ENCODE results near the gene MRPS18B. TPM values are rescaled to one million over a fixed set of nuclear protein-coding genes. Genes with fewer than 3 reads are reported as not detected.

MRPS18B gene
- total RNA-seq, 4 donors from 2014 or later = 45.1 to 62.8 (median 48.2) TPM

DNA sequence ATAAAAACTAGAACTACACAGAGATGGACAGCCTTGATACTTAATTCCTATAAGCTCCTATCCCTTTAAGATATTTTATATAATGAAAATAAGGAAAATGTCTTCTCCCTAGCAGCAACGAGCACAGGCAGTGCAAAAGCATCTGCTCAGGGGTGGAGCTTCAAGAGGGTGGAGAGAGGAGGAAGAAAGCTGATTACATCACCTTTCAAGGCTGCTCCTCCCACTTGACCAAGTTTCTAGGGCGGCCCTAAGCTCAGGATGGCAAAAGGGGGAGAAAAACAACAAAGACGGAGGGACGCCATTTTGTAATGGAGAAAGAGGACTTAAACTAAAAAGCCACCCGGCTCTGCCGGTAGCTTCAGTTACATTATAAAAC is 2.8 kb upstream of the MRPS18B start:
- TF ChIP-seq, protein P1, sequence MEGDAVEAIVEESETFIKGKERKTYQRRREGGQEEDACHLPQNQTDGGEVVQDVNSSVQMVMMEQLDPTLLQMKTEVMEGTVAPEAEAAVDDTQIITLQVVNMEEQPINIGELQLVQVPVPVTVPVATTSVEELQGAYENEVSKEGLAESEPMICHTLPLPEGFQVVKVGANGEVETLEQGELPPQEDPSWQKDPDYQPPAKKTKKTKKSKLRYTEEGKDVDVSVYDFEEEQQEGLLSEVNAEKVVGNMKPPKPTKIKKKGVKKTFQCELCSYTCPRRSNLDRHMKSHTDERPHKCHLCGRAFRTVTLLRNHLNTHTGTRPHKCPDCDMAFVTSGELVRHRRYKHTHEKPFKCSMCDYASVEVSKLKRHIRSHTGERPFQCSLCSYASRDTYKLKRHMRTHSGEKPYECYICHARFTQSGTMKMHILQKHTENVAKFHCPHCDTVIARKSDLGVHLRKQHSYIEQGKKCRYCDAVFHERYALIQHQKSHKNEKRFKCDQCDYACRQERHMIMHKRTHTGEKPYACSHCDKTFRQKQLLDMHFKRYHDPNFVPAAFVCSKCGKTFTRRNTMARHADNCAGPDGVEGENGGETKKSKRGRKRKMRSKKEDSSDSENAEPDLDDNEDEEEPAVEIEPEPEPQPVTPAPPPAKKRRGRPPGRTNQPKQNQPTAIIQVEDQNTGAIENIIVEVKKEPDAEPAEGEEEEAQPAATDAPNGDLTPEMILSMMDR (IDR thresholded peaks at IDR 0.05; ENCODE audit: low read depth) = no peak

DNA sequence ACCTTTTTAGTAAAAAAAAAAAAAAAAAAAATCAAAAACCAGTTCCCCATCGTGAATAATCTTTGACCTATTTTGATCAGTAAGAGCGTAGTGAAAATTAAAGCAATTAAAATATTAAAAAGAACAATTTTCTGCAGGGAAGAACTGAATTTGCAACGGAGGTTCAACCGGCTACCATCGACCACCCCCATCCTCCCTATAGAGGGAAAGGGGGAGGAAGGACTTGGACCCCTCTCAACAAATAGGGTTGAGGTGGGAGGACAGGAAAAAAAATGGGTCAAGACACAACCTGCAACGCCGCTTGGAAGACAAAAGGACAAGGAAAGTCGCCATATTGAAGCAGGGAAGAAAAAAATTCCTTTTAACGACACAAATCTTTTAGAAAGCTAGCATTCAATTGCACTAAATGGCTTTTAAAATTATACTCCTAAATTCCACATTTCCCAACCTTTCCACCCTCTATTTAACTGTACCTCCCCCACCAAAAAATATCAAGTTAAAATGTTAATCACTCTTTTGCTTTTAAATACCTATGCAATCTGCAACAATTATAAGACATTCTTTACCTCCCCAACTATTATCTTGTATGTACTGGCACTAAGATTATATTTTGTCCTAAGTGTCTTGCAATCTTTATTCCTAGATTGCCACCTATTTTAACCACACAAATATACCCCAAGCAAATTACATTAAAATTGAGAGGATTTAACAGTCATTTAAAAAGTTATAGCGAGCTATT is 2.3 kb upstream of the MRPS18B start:
- TF ChIP-seq, protein P1 (IDR thresholded peaks at IDR 0.05; ENCODE audit: low read depth) = no peak

DNA sequence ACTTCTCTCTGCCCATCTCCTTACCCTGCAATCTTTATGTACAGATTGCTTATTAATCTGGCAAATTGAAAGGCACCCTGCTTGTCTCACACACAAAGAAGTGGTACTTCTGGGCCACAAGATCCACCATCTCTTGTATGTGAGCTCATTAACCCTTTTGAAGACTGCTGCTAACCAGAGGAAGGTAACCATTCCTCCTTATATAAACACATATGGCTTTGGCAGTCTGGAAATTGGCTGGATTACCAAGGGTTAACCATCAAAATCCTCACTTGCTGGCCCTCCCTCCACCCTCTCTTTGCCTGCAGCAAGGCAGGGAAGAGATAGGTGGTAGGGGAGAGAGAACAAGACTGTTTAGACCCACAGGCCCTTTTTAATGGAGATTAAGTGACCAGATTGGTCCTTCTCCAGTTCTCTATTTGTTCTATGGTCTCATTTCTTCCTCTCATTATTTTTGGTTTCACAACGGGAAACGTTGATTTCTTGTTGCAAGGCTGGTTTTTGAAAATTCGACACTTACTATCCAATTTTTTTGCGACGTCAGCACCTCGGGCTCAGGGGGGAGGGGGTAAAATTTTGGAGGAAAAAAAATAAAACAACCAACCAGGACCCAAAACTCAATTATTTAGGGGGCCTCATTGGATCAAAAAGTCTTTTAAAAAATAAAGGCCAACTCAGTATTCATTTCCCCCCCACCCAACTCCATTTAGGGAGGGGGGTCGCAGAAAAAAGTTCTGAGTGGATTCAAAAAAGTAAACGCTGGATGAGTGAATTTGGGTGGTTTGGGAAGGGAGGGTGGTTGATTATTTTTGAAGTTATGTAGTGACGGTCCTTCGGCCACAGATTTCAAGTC is 1.5 kb upstream of the MRPS18B start:
- TF ChIP-seq, protein P1 (IDR thresholded peaks at IDR 0.05; ENCODE audit: low read depth) = no peak

DNA sequence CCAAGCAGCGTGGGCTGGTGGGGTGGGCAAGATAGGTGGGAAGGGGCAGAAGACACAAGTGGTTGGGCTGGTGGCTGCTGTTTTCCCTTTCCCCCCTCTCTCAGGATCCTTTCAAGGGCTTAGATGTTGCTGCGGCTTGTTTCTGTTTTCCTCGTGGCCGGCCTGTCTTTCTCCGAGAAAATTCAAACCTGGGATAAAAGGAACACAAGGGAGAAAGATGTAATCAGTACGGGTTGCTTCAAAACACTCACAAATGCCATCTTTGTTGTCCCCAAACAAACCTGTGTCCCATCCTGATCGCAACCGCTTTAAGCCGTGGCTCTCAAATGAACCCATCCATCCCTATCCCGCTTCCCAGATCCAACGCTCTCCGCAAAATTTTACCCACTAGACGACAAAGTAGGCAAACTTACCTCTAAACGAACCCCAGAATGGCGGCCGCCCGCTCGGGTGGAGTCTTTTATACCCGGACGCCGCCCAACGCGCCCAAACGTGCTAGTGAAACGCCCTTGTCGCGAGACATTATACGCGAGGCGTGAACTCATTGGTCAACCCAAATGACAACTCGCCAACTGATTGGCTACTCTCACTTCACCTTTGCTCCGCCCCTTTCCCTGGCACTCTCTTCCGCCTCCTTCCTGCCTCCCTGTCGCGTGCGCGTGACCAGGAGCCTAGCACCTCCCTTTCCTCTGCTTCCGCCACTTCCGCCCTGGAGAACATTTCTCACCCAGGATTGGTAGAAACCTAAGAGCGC is 652 bp upstream of the MRPS18B start, which contains the start of gene PPP1R10:
Gene PPP1R10 (minus strand): TSS at position 433 of the 754 bp plus-strand sequence. CDS start 7,299 bp downstream, outside the sequence.
- TF ChIP-seq, protein P1 (IDR thresholded peaks at IDR 0.05; ENCODE audit: low read depth) = no peak

DNA sequence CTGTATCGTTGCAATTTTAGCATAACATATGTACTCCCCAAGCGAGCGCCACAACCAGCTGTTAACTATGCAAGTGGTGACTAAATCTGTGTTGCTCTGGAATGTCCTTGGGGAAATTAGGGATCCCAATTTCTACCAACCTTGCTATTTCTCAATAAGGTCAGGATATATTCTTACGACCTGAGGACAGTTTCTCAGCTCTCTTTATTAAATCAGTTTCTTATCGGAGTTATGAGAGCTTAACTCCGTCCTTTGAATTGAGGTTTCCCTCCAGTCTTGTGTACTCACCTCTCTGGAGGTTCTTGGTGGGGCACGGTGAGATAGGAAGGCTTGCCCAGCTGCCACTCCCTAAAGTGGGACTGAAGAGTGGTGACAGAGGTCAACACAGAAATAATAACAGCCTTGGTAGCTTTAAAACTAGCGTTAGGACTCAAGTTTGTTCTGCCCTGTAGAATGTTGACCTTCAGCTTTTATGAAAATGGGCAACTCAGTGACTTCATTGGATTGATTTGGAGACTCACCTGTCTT is 694 bp downstream of the MRPS18B start:
- TF ChIP-seq, protein P1 (IDR thresholded peaks at IDR 0.05; ENCODE audit: low read depth) = no peak

- TF ChIP-seq, protein P1 (IDR thresholded peaks at IDR 0.05; ENCODE audit: low read depth) = no peak
These were observed 1.9 kb downstream of the MRPS18B start for GRCh38 chr6:30619561-30619960.

All from subcutaneous adipose tissue (tissue), 4 donors.